Panc1 (cell line): Measurements from ENCODE around the gene SPANXN2.

Experiments
- CTCF ChIP-seq: fragments of 450-650 bp; IDR thresholded peaks from 2 replicates; pipeline ENCODE4 v1.5.1; 2017; ENCODE audit warnings: mild to moderate bottlenecking
- POLR2AphosphoS5 ChIP-seq: IDR thresholded peaks from 2 replicates; pipeline ENCODE4 v1.6.1; 2012; ENCODE audit warnings: mild to moderate bottlenecking, low read depth, low read length, moderate library complexity
- SIN3A ChIP-seq: IDR thresholded peaks from 2 replicates; pipeline ENCODE4 v1.6.1; 2012; ENCODE audit warnings: low read depth, mild to moderate bottlenecking, low read length, moderate library complexity, borderline replicate concordance; ENCODE audit not compliant: insufficient read depth

DNA sequence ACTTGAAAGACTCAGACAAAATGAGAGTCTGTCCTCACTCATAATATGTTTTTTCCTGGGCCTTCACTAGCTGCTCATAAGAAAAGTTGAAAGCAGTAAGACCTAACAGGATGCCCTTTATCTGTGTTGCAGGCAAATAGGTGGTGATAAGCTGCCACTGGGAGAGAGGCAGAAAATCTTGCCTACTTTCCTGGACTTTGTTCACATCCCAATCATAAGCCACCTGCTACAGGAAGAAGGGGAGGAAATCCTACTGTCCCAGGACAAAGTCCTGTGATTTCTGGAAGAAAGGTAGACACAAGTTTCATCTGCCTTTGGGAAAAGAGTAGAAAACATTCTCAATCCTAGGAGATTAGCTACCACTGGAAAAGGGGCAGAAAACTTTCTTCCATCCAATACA, 13.3 kb upstream of the SPANXN2 start:
- TF ChIP-seq SIN3A (no peak), CTCF (no peak), POLR2AphosphoS5 (no peak)
